ENCODE data around the gene CLECL1.

- TF ChIP-seq, protein P1, sequence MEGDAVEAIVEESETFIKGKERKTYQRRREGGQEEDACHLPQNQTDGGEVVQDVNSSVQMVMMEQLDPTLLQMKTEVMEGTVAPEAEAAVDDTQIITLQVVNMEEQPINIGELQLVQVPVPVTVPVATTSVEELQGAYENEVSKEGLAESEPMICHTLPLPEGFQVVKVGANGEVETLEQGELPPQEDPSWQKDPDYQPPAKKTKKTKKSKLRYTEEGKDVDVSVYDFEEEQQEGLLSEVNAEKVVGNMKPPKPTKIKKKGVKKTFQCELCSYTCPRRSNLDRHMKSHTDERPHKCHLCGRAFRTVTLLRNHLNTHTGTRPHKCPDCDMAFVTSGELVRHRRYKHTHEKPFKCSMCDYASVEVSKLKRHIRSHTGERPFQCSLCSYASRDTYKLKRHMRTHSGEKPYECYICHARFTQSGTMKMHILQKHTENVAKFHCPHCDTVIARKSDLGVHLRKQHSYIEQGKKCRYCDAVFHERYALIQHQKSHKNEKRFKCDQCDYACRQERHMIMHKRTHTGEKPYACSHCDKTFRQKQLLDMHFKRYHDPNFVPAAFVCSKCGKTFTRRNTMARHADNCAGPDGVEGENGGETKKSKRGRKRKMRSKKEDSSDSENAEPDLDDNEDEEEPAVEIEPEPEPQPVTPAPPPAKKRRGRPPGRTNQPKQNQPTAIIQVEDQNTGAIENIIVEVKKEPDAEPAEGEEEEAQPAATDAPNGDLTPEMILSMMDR (IDR thresholded peaks at IDR 0.05; ENCODE audit: insufficient read depth, low read depth, low read length), result no peak
- TF ChIP-seq EZH2 (IDR thresholded peaks at IDR 0.05; ENCODE audit: insufficient read depth, low read length), result no peak
These were observed 7.3 kb upstream of the CLECL1 start for GRCh38 chr12:9740106-9740750.

All from astrocyte (in vitro differentiated cells and primary cell).